SK-N-SH (cell line): ENCODE results near the gene PRKAB2. TPM values are rescaled to one million over a fixed set of nuclear protein-coding genes. Genes with fewer than 3 reads are reported as not detected.

Source experiments
- CTCF ChIA-PET: fragments of 300-600, 350-600 bp; formaldehyde crosslinking; extraction: SDS; loops from one replicate; lab custom pipeline; 2021; lab: Yijun Ruan, JAX
- POLR2A ChIA-PET: fragments of 350-600 bp; sonication (Branson Sonifier 250); formaldehyde crosslinking; extraction: SDS; loops from one replicate; lab custom pipeline; 2020; ENCODE audit warnings: antibody characterized with exemption, inconsistent platforms; lab: Yijun Ruan, JAX
- DNase-seq: peaks from one replicate; pipeline ENCODE4 v3.0.0; 2012
- H2AFZ ChIP-seq: fragments of 200-600 bp; sonication (generic); 2 replicates; pipeline ENCODE4 v1.8.1; 2016; ENCODE audit warnings: antibody characterized with exemption, mild to moderate bottlenecking, low read depth
- H3F3A ChIP-seq: fragments of 200-600 bp; sonication (generic); replicated peaks from 2 replicates; pipeline ENCODE3; 2016; ENCODE audit warnings: antibody characterized with exemption, mild to moderate bottlenecking; ENCODE audit not compliant: insufficient read depth
- H3K27ac ChIP-seq, 2 experiments: fragments of 200-500 bp in 1 of 2; fragments of 200-600 bp in 1 of 2; sonication (Bioruptor generic) in 1 of 2; sonication (generic), shearing (Covaris generic) in 1 of 2; 2 replicates each; pipeline versions ENCODE4 v1.5.1 to v1.6.1; 2014 to 2016; ENCODE audit warnings: low read depth in 2 of 2, inconsistent platforms in 1 of 2, low read length in 1 of 2, mild to moderate bottlenecking in 1 of 2, mixed read lengths in 1 of 2
- H3K27me3 ChIP-seq: fragments of 200-600 bp; sonication (generic), shearing (Covaris generic); 2 replicates; pipeline ENCODE4 v1.6.1; 2016; ENCODE audit warnings: mixed run types; ENCODE audit not compliant: insufficient read depth
- H3K36me3 ChIP-seq, 2 experiments: fragments of 200-500 bp in 1 of 2; fragments of 200-600 bp in 1 of 2; sonication (Bioruptor generic) in 1 of 2; sonication (generic) in 1 of 2; replicated peaks in 1 of 2; 2 replicates each; pipeline versions ENCODE3 to v1.5.1; 2014 to 2016; ENCODE audit warnings: low read length in 1 of 2, mild to moderate bottlenecking in 1 of 2; ENCODE audit not compliant: insufficient read depth in 2 of 2, control insufficient read depth in 1 of 2
- H3K4me1 ChIP-seq, 2 experiments: fragments of 200-500 bp in 1 of 2; fragments of 200-600 bp in 1 of 2; sonication (Bioruptor generic) in 1 of 2; sonication (generic), shearing (Covaris generic) in 1 of 2; 2 replicates each; pipeline versions ENCODE4 v1.5.1 to v1.6.1; 2014 to 2016; ENCODE audit warnings: low read depth in 1 of 2, low read length in 1 of 2, mixed run types in 1 of 2; ENCODE audit not compliant: insufficient read depth in 2 of 2, control insufficient read depth in 1 of 2
- H3K4me2 ChIP-seq: fragments of 200-600 bp; sonication (generic), shearing (Covaris generic); 2 replicates; pipeline ENCODE4 v1.6.1; 2017; ENCODE audit warnings: mixed run types
- H3K4me3 ChIP-seq, 2 experiments: fragments of 200-500 bp in 1 of 2; fragments of 200-600 bp in 1 of 2; sonication (Bioruptor generic) in 1 of 2; sonication (generic), shearing (Covaris generic) in 1 of 2; 2 replicates each; pipeline versions ENCODE4 v1.5.1 to v1.8.1; 2014 to 2016; ENCODE audit warnings: low read depth in 2 of 2, inconsistent platforms in 1 of 2, low read length in 1 of 2, mild to moderate bottlenecking in 1 of 2, mixed read lengths in 1 of 2, moderate library complexity in 1 of 2
- H3K79me2 ChIP-seq: fragments of 200-600 bp; sonication (generic); 2 replicates; pipeline ENCODE4 v1.8.1; 2017; ENCODE audit warnings: mild to moderate bottlenecking; ENCODE audit not compliant: insufficient read depth
- H3K9ac ChIP-seq: fragments of 200-600 bp; sonication (generic); 2 replicates; pipeline ENCODE4 v1.6.1; 2017; ENCODE audit warnings: mixed run types
- H3K9me2 ChIP-seq: fragments of 200-600 bp; sonication (generic); 2 replicates; pipeline ENCODE4 v1.6.1; 2017; ENCODE audit warnings: mixed run types
- H3K9me3 ChIP-seq: fragments of 200-600 bp; sonication (generic); 2 replicates; pipeline ENCODE4 v1.6.1; 2017; ENCODE audit warnings: mixed run types, mild to moderate bottlenecking, moderate library complexity
- H4K20me1 ChIP-seq: fragments of 200-600 bp; sonication (generic); 2 replicates; pipeline ENCODE4 v1.6.1; 2017; ENCODE audit warnings: mild to moderate bottlenecking, mixed run types; ENCODE audit not compliant: insufficient read depth
- EZH2phosphoT487 ChIP-seq: fragments of 200-600 bp; sonication (generic); IDR thresholded peaks from 2 replicates; pipeline ENCODE4 v1.6.1; 2017; ENCODE audit warnings: low read depth, mixed run types, mild to moderate bottlenecking, antibody characterized with exemption, moderate library complexity, borderline replicate concordance
- FOXM1 ChIP-seq: IDR thresholded peaks from 2 replicates; pipeline ENCODE4 v1.4.0; 2012; ENCODE audit warnings: low read depth, mild to moderate bottlenecking
- IRF3 ChIP-seq: fragments of 150-350 bp; IDR thresholded peaks from 2 replicates; pipeline ENCODE4 v1.6.1; 2016; ENCODE audit warnings: mild to moderate bottlenecking, low read depth, low read length
- NRF1 ChIP-seq: IDR thresholded peaks from 2 replicates; pipeline ENCODE4 v1.6.1; 2012; ENCODE audit warnings: low read depth, mild to moderate bottlenecking, low read length
- POLR2AphosphoS5 ChIP-seq: IDR thresholded peaks from 2 replicates; pipeline ENCODE4 v1.6.1; 2012; ENCODE audit warnings: low read depth, low read length
- RAD21 ChIP-seq: IDR thresholded peaks from 2 replicates; pipeline ENCODE4 v1.6.1; 2012; ENCODE audit warnings: mild to moderate bottlenecking, low read length
- RCOR1 ChIP-seq: fragments of 150-350 bp; IDR thresholded peaks from 2 replicates; pipeline ENCODE4 v1.6.1; 2017; ENCODE audit warnings: antibody characterized with exemption, low read length
- RFX5 ChIP-seq: IDR thresholded peaks from 2 replicates; pipeline ENCODE4 v1.6.1; 2012; ENCODE audit warnings: mild to moderate bottlenecking, improper control_type of control experiment, low read length
- SIN3A ChIP-seq: IDR thresholded peaks from 2 replicates; pipeline ENCODE4 v1.6.1; 2012; ENCODE audit warnings: low read depth, mild to moderate bottlenecking, low read length, moderate library complexity, borderline replicate concordance
- TAF1 ChIP-seq: IDR thresholded peaks from 2 replicates; pipeline ENCODE4 v1.6.1; 2012; ENCODE audit warnings: low read depth, mild to moderate bottlenecking, low read length, moderate library complexity, borderline replicate concordance
- TCF12 ChIP-seq: IDR thresholded peaks from 2 replicates; pipeline ENCODE4 v1.4.0; 2012
- WGBS: methylation state at CpG from one replicate; pipeline ENCODE4 v1.1.6; 2017; ENCODE audit warnings: low lambda C conversion rate; 5-methylcytosine and 5-hydroxymethylcytosine counted together
- polyA plus RNA-seq, 3 experiments: library from polyadenylated mRNA; depleted of rRNA; stranded (reverse); fragments of >200 nt; gene quantifications; 2 replicates each; pipeline ENCODE4 v1.2.3, GENCODE V29; 2012
- TF ChIP-seq, protein P1 (sequence below): IDR thresholded peaks from 2 replicates; pipeline ENCODE4; 2012
- TF ChIP-seq, protein P2 (sequence below): IDR thresholded peaks from 2 replicates; pipeline ENCODE4 v1.4.0; 2012; ENCODE audit warnings: low read depth

The PRKAB2 gene
- polyA plus RNA-seq, 1 of the 3 experiments (the other 2 are of a cell fraction) = 6.2 TPM

DNA sequence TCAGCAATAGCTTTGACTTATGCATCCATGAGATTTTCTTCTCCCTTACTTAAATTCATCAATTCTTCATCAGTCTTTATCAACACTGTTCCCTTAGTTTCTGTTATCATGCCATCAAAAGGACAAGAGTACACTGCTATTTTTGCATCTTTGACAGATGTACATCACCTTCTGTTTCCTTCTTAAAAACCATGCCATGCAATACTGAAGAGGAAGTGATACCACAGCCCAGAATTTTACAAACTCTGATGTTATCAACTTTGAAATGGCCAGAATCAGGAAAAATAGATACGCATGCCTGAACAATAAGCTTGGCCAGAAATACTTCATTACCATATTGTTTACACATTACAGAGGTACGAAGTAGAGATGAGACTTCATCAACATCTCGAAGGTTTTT lies 31.8 kb upstream of the PRKAB2 start:
- TF ChIP-seq IRF3 (no peak), EZH2phosphoT487 (no peak)
- H3K79me2 ChIP-seq = no peaks in the 10 kb centered on the region
- 55% methylated on average over 3 of the region's 3 CpGs for WGBS
- H3F3A ChIP-seq = no peaks in the 10 kb centered on the region
- H2AFZ ChIP-seq = no peak overlapping the region
- no peaks in the 10 kb centered on the region for H3K9me3 ChIP-seq
- H3K4me1 ChIP-seq = no peaks in the 10 kb centered on the region
- POLR2A ChIA-PET = no interaction called here
- H4K20me1 ChIP-seq = no peaks in the 10 kb centered on the region
- no peaks in the 10 kb centered on the region for H3K36me3 ChIP-seq
- no peak overlapping the region for H3K4me3 ChIP-seq
- CTCF ChIA-PET = interaction anchor here (0.7 to 1.4 kb wide), 2 partner anchors 38 to 39 kb away, joined by 3 to 4 read pairs; partner anchors contain the start of gene CHD1L
- DNase-seq = no peak
- no peaks in the 10 kb centered on the region for H3K9me2 ChIP-seq
- H3K4me2 ChIP-seq = no peak overlapping the region
- no peak overlapping the region for H3K9ac ChIP-seq
- H3K27me3 ChIP-seq = no peaks in the 10 kb centered on the region
- H3K27ac ChIP-seq = no peak overlapping the region

- Histone ChIP-seq H3K27me3 (no peaks in the 10 kb centered on the region), H3K9me3 (no peaks in the 10 kb centered on the region), H3K36me3 (no peaks in the 10 kb centered on the region), H3K4me3 (no peak overlapping the region), H3K4me1 (no peaks in the 10 kb centered on the region), H3F3A (no peaks in the 10 kb centered on the region), H3K27ac (no peak overlapping the region), H3K79me2 (no peaks in the 10 kb centered on the region), H3K9me2 (no peaks in the 10 kb centered on the region), H3K9ac (no peak overlapping the region), H4K20me1 (no peaks in the 10 kb centered on the region), H2AFZ (no peak overlapping the region), H3K4me2 (no peak overlapping the region)
- no peak for DNase-seq
- no peak for TF ChIP-seq NRF1
- TF ChIP-seq RAD21 = no peak
- TF ChIP-seq, protein P1, sequence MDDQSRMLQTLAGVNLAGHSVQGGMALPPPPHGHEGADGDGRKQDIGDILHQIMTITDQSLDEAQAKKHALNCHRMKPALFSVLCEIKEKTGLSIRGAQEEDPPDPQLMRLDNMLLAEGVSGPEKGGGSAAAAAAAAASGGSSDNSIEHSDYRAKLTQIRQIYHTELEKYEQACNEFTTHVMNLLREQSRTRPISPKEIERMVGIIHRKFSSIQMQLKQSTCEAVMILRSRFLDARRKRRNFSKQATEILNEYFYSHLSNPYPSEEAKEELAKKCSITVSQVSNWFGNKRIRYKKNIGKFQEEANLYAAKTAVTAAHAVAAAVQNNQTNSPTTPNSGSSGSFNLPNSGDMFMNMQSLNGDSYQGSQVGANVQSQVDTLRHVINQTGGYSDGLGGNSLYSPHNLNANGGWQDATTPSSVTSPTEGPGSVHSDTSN = no peak
- TF ChIP-seq TAF1 = no peak
- no peak for TF ChIP-seq RCOR1
- TF ChIP-seq, protein P2, sequence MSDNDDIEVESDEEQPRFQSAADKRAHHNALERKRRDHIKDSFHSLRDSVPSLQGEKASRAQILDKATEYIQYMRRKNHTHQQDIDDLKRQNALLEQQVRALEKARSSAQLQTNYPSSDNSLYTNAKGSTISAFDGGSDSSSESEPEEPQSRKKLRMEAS = no peak
- TF ChIP-seq EZH2phosphoT487 = no peak
- TF ChIP-seq POLR2AphosphoS5 = no peak
- no peak for TF ChIP-seq TCF12
- no peak for TF ChIP-seq FOXM1
- TF ChIP-seq RFX5 = no peak
- no peak for TF ChIP-seq SIN3A
- POLR2A ChIA-PET = no interaction called here
- 44% methylated on average over 2 of the region's 2 CpGs for WGBS
- CTCF ChIA-PET = no interaction called here
Observed at GRCh38 chr1:147202576-147202975, 30.3 kb upstream of the PRKAB2 start.
